ENCODE results near the gene CABLES2. TPM values are rescaled to one million over a fixed set of nuclear protein-coding genes. Genes with fewer than 3 reads are reported as not detected.

The CABLES2 gene
- total and polyA plus RNA-seq, 9 of the 15 experiments (the other 6 are each of a cell fraction or from before 2014, with no cell fraction given): 0.46 to 4.2 (median 1.6) TPM

DNA sequence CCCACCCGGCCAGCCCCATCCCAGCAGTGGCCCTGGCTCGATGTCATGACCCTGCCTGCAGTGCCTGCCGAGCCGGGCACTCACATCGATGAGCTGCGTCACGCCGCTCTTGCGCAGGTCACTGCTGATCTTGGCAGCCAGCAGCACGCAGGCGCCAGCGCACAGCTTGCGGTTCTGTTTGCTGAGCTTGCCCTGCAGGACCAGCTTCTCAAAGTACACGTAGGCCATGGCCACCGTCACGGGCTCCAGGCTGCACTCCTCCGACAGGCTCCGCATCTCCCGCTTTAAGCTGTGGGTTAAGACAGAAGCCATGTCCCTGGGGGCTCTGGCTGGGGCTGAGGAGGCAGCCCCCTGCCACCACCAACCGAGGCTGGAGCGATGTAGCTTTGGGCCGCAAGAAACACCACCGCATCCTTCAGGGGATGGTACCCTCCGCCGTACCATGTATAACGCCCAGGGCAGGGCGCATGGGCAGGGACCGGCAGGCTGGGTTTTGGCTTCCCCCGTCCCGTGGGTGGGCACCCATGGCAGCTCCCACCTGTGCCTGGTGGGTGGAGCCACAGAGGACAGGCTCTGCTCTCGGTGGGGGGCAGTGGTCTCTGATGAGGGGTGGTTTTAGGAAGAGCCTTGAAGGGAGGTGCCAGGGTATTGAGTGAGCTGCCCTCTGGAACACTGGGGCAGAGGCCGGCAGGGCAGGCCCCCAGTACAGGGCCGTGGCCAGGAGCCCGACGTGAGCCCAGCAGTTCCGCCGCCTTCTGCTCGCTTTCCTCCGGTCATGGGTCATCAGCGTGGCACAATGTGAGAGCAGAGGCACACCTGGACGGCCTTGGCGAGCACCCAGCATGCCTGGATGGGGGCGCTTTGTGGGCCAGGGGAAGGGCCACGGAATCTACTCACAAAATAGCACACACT, 15.7 kb downstream of the CABLES2 start:
- Histone ChIP-seq H3K4me1 (replicated peaks in 1 of 2; ENCODE audit: control insufficient read depth in 2 of 2, insufficient read depth in 2 of 2, low read length in 2 of 2) (peaks cover 11 to 63% of the 10 kb centered on the region in 2 experiments; a peak in 4 of 5 replicates), H3K9me1 (ENCODE audit: control insufficient read depth, insufficient read depth, low read length) (peaks cover 12% of the 10 kb centered on the region), H3K9me3 (replicated peaks; ENCODE audit: control insufficient read depth, insufficient read depth, low read depth, low read length) (no peaks in the 10 kb centered on the region), H4K20me1 (replicated peaks; ENCODE audit: control insufficient read depth, insufficient read depth, low read length) (peaks cover 9% of the 10 kb centered on the region), H3K27ac (ENCODE audit: extremely low read depth, low read depth, low read length) (no peak overlapping the region), H3K4me3 (no peak overlapping the region), H3K79me2 (ENCODE audit: control insufficient read depth, insufficient read depth, low read length) (peaks cover 35% of the 10 kb centered on the region), H2AFZ (ENCODE audit: low read depth, low read length) (no peak overlapping the region), H3K36me3 (ENCODE audit: control insufficient read depth, insufficient read depth, low read length) (peaks cover 41% of the 10 kb centered on the region), H3K4me2 (ENCODE audit: insufficient read depth, low read length) (no peak overlapping the region), H3K27me3 (ENCODE audit: control insufficient read depth in 2 of 2, insufficient read depth in 2 of 2, low read length in 2 of 2) (no peaks in the 10 kb centered on the region), H3K9ac (ENCODE audit: insufficient read depth in 1 of 2, low read depth in 2 of 2, low read length in 2 of 2) (no peak overlapping the region)
- CTCF ChIA-PET (ENCODE audit: low intra/inter-chr PET ratio): no interaction called here
- TF ChIP-seq, protein P1, sequence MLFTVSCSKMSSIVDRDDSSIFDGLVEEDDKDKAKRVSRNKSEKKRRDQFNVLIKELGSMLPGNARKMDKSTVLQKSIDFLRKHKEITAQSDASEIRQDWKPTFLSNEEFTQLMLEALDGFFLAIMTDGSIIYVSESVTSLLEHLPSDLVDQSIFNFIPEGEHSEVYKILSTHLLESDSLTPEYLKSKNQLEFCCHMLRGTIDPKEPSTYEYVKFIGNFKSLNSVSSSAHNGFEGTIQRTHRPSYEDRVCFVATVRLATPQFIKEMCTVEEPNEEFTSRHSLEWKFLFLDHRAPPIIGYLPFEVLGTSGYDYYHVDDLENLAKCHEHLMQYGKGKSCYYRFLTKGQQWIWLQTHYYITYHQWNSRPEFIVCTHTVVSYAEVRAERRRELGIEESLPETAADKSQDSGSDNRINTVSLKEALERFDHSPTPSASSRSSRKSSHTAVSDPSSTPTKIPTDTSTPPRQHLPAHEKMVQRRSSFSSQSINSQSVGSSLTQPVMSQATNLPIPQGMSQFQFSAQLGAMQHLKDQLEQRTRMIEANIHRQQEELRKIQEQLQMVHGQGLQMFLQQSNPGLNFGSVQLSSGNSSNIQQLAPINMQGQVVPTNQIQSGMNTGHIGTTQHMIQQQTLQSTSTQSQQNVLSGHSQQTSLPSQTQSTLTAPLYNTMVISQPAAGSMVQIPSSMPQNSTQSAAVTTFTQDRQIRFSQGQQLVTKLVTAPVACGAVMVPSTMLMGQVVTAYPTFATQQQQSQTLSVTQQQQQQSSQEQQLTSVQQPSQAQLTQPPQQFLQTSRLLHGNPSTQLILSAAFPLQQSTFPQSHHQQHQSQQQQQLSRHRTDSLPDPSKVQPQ (CRISPR knock-in tag; IDR thresholded peaks at IDR 0.05; ENCODE audit: borderline replicate concordance): no peak
- TF ChIP-seq, protein P2, sequence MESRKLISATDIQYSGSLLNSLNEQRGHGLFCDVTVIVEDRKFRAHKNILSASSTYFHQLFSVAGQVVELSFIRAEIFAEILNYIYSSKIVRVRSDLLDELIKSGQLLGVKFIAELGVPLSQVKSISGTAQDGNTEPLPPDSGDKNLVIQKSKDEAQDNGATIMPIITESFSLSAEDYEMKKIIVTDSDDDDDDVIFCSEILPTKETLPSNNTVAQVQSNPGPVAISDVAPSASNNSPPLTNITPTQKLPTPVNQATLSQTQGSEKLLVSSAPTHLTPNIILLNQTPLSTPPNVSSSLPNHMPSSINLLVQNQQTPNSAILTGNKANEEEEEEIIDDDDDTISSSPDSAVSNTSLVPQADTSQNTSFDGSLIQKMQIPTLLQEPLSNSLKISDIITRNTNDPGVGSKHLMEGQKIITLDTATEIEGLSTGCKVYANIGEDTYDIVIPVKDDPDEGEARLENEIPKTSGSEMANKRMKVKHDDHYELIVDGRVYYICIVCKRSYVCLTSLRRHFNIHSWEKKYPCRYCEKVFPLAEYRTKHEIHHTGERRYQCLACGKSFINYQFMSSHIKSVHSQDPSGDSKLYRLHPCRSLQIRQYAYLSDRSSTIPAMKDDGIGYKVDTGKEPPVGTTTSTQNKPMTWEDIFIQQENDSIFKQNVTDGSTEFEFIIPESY (CRISPR knock-in tag; IDR thresholded peaks at IDR 0.05): peak; percentile 92
- TF ChIP-seq POLR2A (conservative IDR thresholded peaks at IDR 0.05) (peak; percentile 10; the same call in 1 of the 2 replicates), POLR2G (IDR thresholded peaks at IDR 0.05; ENCODE audit: low read depth, low read length) (peak; percentile 75), HLTF (IDR thresholded peaks at IDR 0.05) (no peak), RBFOX2 (IDR thresholded peaks at IDR 0.05; ENCODE audit: low read depth, low read length) (peak; percentile 43; the same call in 1 of the 2 replicates), ZNF212 (CRISPR knock-in tag; IDR thresholded peaks at IDR 0.05) (no peak), RBM22 (IDR thresholded peaks at IDR 0.05; ENCODE audit: low read depth, low read length, poor library complexity, severe bottlenecking) (peak; percentile 76), PTBP1 (IDR thresholded peaks at IDR 0.05; ENCODE audit: low read depth, low read length) (0 out of 2 replicates have a peak, but pooled peaks have one; percentile 45)
- TF ChIP-seq, protein P3, sequence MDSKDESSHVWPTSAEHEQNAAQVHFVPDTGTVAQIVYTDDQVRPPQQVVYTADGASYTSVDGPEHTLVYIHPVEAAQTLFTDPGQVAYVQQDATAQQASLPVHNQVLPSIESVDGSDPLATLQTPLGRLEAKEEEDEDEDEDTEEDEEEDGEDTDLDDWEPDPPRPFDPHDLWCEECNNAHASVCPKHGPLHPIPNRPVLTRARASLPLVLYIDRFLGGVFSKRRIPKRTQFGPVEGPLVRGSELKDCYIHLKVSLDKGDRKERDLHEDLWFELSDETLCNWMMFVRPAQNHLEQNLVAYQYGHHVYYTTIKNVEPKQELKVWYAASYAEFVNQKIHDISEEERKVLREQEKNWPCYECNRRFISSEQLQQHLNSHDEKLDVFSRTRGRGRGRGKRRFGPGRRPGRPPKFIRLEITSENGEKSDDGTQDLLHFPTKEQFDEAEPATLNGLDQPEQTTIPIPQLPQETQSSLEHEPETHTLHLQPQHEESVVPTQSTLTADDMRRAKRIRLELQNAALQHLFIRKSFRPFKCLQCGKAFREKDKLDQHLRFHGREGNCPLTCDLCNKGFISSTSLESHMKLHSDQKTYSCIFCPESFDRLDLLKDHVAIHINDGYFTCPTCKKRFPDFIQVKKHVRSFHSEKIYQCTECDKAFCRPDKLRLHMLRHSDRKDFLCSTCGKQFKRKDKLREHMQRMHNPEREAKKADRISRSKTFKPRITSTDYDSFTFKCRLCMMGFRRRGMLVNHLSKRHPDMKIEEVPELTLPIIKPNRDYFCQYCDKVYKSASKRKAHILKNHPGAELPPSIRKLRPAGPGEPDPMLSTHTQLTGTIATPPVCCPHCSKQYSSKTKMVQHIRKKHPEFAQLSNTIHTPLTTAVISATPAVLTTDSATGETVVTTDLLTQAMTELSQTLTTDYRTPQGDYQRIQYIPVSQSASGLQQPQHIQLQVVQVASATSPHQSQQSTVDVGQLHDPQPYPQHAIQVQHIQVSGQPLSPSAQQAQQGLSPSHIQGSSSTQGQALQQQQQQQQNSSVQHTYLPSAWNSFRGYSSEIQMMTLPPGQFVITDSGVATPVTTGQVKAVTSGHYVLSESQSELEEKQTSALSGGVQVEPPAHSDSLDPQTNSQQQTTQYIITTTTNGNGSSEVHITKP (IDR thresholded peaks at IDR 0.05; ENCODE audit: partially characterized antibody): no peak
- intact Hi-C loops (cut with micrococcal nuclease): no loop called here
- POLR2A ChIA-PET: interaction anchor here (0.7 to 5.1 kb wide), 4 partner anchors 10 to 27 kb away, joined by 3 to 28 read pairs (median 4); no protein-coding TSS in a partner anchor
- WGBS (ENCODE audit: insufficient coverage, low coverage, missing lambda C conversion rate): 84% methylated on average over 41 of the region's 44 CpGs
- ATAC-seq (no peak), FAIRE-seq (no peak), DNase-seq (ENCODE audit: extremely low read depth in 1 of 4, low spot score in 3 of 4) (no peak)
- in situ Hi-C loops (cut with MboI): no loop called here
- BruUV-seq (replicated peaks): no TSS peak

All from K562 (cell line).